Trophoblast cell (in vitro differentiated cells and primary cell): ENCODE measurements around the gene CAMK4.
A peak's percentile ranks its signal among the peaks of the same experiment; 100 is the strongest.

Source experiments
- DNase-seq, 2 donors: peaks; one replicate each; pipeline ENCODE4 v3.0.0-alpha.2; 2016
- H2AFZ ChIP-seq: 2 replicates; pipeline ENCODE4 v1.6.1; 2013; ENCODE audit warnings: low read length, moderate library complexity, mild to moderate bottlenecking; ENCODE audit not compliant: insufficient read depth, poor library complexity
- H2AK5ac ChIP-seq: 2 replicates; pipeline ENCODE4 v1.6.1; 2013; ENCODE audit warnings: mild to moderate bottlenecking, low read length
- H2BK120ac ChIP-seq: 2 replicates; pipeline ENCODE4 v1.6.1; 2013; ENCODE audit warnings: low read length, mild to moderate bottlenecking, moderate library complexity; ENCODE audit not compliant: insufficient read depth, poor library complexity
- H2BK12ac ChIP-seq: 2 replicates; pipeline ENCODE4 v1.6.1; 2013; ENCODE audit warnings: mild to moderate bottlenecking, low read length, moderate library complexity
- H2BK5ac ChIP-seq: 2 replicates; pipeline ENCODE4 v1.6.1; 2013; ENCODE audit warnings: low read length, low read depth, moderate library complexity, mild to moderate bottlenecking; ENCODE audit not compliant: poor library complexity
- H3K14ac ChIP-seq: 2 replicates; pipeline ENCODE4 v1.6.1; 2013; ENCODE audit warnings: mild to moderate bottlenecking, low read length
- H3K18ac ChIP-seq: 2 replicates; pipeline ENCODE4 v1.6.1; 2013; ENCODE audit warnings: mild to moderate bottlenecking, low read length
- H3K23ac ChIP-seq: 2 replicates; pipeline ENCODE4 v1.6.1; 2013; ENCODE audit warnings: low read length
- H3K27ac ChIP-seq: 2 replicates; pipeline ENCODE4 v1.5.1; 2013; ENCODE audit warnings: low read depth, mild to moderate bottlenecking, inconsistent platforms, low read length, moderate library complexity
- H3K27me3 ChIP-seq: 2 replicates; pipeline ENCODE4 v1.6.1; 2013; ENCODE audit warnings: inconsistent platforms, mild to moderate bottlenecking, low read length, moderate library complexity; ENCODE audit not compliant: insufficient read depth
- H3K36me3 ChIP-seq, 2 experiments: 1 replicate in 1 of 2; 2 replicates in 1 of 2; pipeline ENCODE4 v1.6.1; 2013; ENCODE audit warnings: low read length in 2 of 2, mild to moderate bottlenecking in 2 of 2, moderate library complexity in 1 of 2; ENCODE audit not compliant: insufficient read depth in 2 of 2, control insufficient read depth in 1 of 2
- H3K4ac ChIP-seq: 2 replicates; pipeline ENCODE4 v1.6.1; 2013; ENCODE audit warnings: low read depth, mild to moderate bottlenecking, low read length, moderate library complexity
- H3K4me1 ChIP-seq, 2 experiments: 1 replicate in 1 of 2; 2 replicates in 1 of 2; pipeline ENCODE4 v1.6.1; 2013; ENCODE audit warnings: low read length in 2 of 2, mild to moderate bottlenecking in 2 of 2, moderate library complexity in 1 of 2; ENCODE audit not compliant: insufficient read depth in 2 of 2, control insufficient read depth in 1 of 2
- H3K4me2 ChIP-seq: 2 replicates; pipeline ENCODE4 v1.6.1; 2013; ENCODE audit warnings: inconsistent platforms, mild to moderate bottlenecking, low read length, moderate library complexity
- H3K4me3 ChIP-seq: 2 replicates; pipeline ENCODE4 v1.5.1; 2013; ENCODE audit warnings: mild to moderate bottlenecking, low read depth, low read length, inconsistent platforms
- H3K79me1 ChIP-seq: one replicate; pipeline ENCODE4 v1.6.1; 2013; ENCODE audit warnings: low read length
- H3K79me2 ChIP-seq: 2 replicates; pipeline ENCODE4 v1.6.1; 2013; ENCODE audit warnings: low read length, mild to moderate bottlenecking; ENCODE audit not compliant: control insufficient read depth, insufficient read depth, poor library complexity
- H3K9ac ChIP-seq: 2 replicates; pipeline ENCODE4 v1.6.1; 2013; ENCODE audit warnings: mild to moderate bottlenecking, low read length
- H3K9me3 ChIP-seq: 2 replicates; pipeline ENCODE4 v1.6.1; 2013; ENCODE audit warnings: low read depth, mild to moderate bottlenecking, control low read depth, inconsistent platforms, low read length; ENCODE audit not compliant: insufficient read depth
- H4K12ac ChIP-seq: 2 replicates; pipeline ENCODE4 v1.6.1; 2013; ENCODE audit warnings: low read depth, mild to moderate bottlenecking, low read length, moderate library complexity
- H4K8ac ChIP-seq: 2 replicates; pipeline ENCODE4 v1.6.1; 2013; ENCODE audit warnings: low read depth, mild to moderate bottlenecking, low read length, moderate library complexity
- H4K91ac ChIP-seq: one replicate; pipeline ENCODE4 v1.6.1; 2013; ENCODE audit warnings: low read depth, mild to moderate bottlenecking, low read length, moderate library complexity
- WGBS: extraction: QIAGEN DNeasy Blood & Tissue Kit; methylation state at CpG from one replicate; pipeline ENCODE4 v1.1.7; 2013; ENCODE audit warnings: missing lambda C conversion rate; ENCODE audit not compliant: insufficient read length, insufficient coverage; ENCODE audit errors: extremely low coverage; 5-methylcytosine and 5-hydroxymethylcytosine counted together

Gene CAMK4

DNA sequence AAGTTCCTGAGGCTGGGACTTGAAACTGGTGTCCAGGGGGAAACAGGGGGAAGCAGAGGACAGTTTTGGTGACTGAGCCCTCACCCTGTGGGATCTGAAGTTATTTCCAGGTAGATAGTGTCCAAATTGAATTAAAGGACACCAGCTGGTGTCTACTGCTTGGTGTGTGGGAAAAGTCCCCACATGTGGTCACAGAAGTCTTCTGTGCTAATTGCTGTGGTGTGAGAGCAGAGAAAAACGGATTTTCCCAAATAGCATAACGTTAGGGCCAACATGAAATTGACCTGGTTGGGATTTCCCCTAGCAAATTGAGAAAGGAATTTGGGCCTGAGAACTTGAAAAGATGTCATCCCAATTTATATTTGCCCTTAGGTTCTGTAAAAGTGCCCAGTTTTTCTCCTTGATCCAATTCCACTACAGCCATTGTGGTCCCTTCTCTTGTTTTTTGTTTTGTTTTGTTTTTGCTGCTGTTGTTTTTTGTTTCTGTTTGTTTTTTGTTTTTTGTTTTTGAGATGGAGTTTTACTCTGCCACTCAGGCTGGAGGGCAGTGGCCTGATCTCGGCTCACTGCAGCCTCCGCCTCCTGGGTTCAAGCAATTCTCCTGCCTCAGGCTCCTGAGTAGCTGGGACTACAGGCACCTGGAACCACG, 293.8 kb downstream of the CAMK4 start:
- Histone ChIP-seq H2AK5ac (no peak overlapping the region), H3K18ac (no peak overlapping the region), H3K4me2 (no peak overlapping the region), H2BK120ac (no peak overlapping the region), H3K23ac (no peak overlapping the region), H4K91ac (peak overlapping the region; percentile 14), H3K4me3 (no peak overlapping the region), H4K8ac (no peak overlapping the region), H4K12ac (no peak overlapping the region), H3K27ac (no peak overlapping the region), H2BK5ac (no peak overlapping the region), H3K9ac (no peak overlapping the region), H3K4ac (no peak overlapping the region), H3K27me3 (no peaks in the 10 kb centered on the region), H2BK12ac (peak overlapping the region; percentile 49), H3K79me1 (peaks cover 2% of the 10 kb centered on the region), H2AFZ (no peak overlapping the region), H3K36me3 (peaks cover 0 to 3% of the 10 kb centered on the region in 2 experiments), H3K79me2 (peaks cover under 1% of the 10 kb centered on the region), H3K9me3 (no peaks in the 10 kb centered on the region), H3K14ac (no peak overlapping the region), H3K4me1 (peaks cover 3 to 4% of the 10 kb centered on the region in 2 experiments)
- no peak for DNase-seq
- no CpG with 5 or more reads among the region's 5 CpGs for WGBS

DNA sequence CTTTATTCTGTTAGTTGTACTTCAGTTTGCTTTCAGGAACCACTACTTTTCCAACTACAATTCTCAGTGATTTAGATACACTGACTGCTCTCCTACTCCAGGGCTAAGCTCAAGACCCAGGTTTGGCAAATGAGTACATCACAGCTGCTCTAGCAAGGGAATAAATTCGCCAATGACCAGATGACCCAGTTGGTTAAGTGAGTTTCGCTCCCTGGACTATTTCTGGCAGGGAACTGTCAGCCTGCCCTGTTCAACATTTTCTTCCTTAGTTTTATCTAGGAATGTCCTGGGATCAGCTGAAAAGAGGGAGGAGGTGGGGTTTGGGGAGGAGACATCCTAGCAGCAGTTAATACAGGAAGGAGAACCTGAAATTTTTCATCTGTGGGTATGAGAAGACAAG, 294.6 kb downstream of the CAMK4 start:
- H3K4me3 ChIP-seq, result no peak overlapping the region
- no peak overlapping the region for H4K12ac ChIP-seq
- no CpG with 5 or more reads among the region's 2 CpGs for WGBS
- H2AK5ac ChIP-seq, result no peak overlapping the region
- H3K14ac ChIP-seq, result no peak overlapping the region
- H3K27me3 ChIP-seq, result no peaks in the 10 kb centered on the region
- no peak overlapping the region for H3K4ac ChIP-seq
- no peak for DNase-seq
- H3K36me3 ChIP-seq, result peaks cover 0 to 3% of the 10 kb centered on the region in 2 experiments
- no peak overlapping the region for H3K18ac ChIP-seq
- H3K4me2 ChIP-seq, result no peak overlapping the region
- H2BK12ac ChIP-seq, result no peak overlapping the region
- no peak overlapping the region for H2AFZ ChIP-seq
- no peak overlapping the region for H4K91ac ChIP-seq
- H3K79me2 ChIP-seq, result no peaks in the 10 kb centered on the region
- H3K79me1 ChIP-seq, result no peaks in the 10 kb centered on the region
- H4K8ac ChIP-seq, result no peak overlapping the region
- H3K23ac ChIP-seq, result no peak overlapping the region
- H2BK120ac ChIP-seq, result no peak overlapping the region
- H3K27ac ChIP-seq, result no peak overlapping the region
- H3K4me1 ChIP-seq, result peaks cover 0 to 4% of the 10 kb centered on the region in 2 experiments
- H3K9ac ChIP-seq, result no peak overlapping the region
- H3K9me3 ChIP-seq, result no peaks in the 10 kb centered on the region
- H2BK5ac ChIP-seq, result no peak overlapping the region

DNA sequence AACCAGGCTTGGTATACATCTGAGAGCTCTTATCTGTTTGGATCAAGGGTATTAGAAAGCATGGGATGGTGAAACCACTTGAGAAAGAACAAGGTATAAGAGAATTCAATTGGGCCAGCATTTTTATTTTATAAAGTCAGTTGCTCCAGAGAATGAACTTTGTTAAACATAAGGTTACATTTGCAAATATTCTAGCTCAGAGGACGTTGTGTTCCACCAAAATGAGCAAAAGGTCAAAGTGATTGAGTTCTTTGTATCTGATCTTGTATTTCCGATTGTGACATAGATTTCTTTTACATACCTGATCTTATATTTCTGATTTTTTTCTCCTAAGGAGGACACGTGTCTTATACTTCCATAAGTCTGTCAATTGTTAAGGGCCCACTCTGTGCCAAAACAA, 296.7 kb downstream of the CAMK4 start:
- no peak for DNase-seq
- H3K79me1 ChIP-seq, result no peaks in the 10 kb centered on the region
- H3K36me3 ChIP-seq, result peaks cover 0 to 3% of the 10 kb centered on the region in 2 experiments
- no peak overlapping the region for H3K23ac ChIP-seq
- H2BK5ac ChIP-seq, result no peak overlapping the region
- no peaks in the 10 kb centered on the region for H3K79me2 ChIP-seq
- no peak overlapping the region for H3K9ac ChIP-seq
- no peak overlapping the region for H2AK5ac ChIP-seq
- no peaks in the 10 kb centered on the region for H3K27me3 ChIP-seq
- H4K12ac ChIP-seq, result no peak overlapping the region
- no peak overlapping the region for H3K14ac ChIP-seq
- H3K18ac ChIP-seq, result no peak overlapping the region
- no peak overlapping the region for H2BK120ac ChIP-seq
- no peaks in the 10 kb centered on the region for H3K9me3 ChIP-seq
- H3K4me3 ChIP-seq, result no peak overlapping the region
- H2BK12ac ChIP-seq, result no peak overlapping the region
- no peak overlapping the region for H3K4ac ChIP-seq
- no peak overlapping the region for H4K91ac ChIP-seq
- no peak overlapping the region for H2AFZ ChIP-seq
- H3K4me1 ChIP-seq, result peaks cover 0 to 4% of the 10 kb centered on the region in 2 experiments
- H4K8ac ChIP-seq, result no peak overlapping the region
- WGBS, result no CpG with 5 or more reads among the region's 3 CpGs
- no peak overlapping the region for H3K4me2 ChIP-seq
- no peak overlapping the region for H3K27ac ChIP-seq

DNA sequence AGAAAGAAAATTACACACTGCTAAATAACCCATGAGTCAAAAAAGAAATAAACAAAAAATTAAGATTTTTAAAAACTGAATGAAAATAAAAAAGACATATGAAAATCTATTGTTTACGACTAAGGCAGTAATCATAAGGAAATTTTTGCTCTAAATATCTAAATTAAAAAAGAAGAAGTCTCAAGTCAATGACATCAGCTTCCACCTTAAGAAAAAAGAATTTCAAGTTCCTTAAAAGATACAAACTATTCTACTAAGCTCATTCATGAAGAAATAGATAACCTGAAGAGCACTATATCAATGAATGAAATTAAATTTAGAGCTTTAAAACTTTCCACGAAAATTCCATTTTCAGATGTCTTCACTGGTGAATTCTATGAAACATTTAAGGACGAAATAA, 303.9 kb downstream of the CAMK4 start:
- H3K4me1 ChIP-seq, result peaks cover 0 to 2% of the 10 kb centered on the region in 2 experiments

More for the DNA sequence above, 303.9 kb downstream of the CAMK4 start:
- Histone ChIP-seq H4K8ac (no peak overlapping the region), H4K12ac (no peak overlapping the region), H2AFZ (no peak overlapping the region), H2AK5ac (no peak overlapping the region), H3K14ac (no peak overlapping the region), H3K79me2 (no peaks in the 10 kb centered on the region), H3K27me3 (no peaks in the 10 kb centered on the region), H3K9me3 (peaks cover 1% of the 10 kb centered on the region), H3K4ac (no peak overlapping the region), H3K36me3 (no peaks in the 10 kb centered on the region), H3K4me3 (no peak overlapping the region), H3K27ac (no peak overlapping the region), H2BK12ac (no peak overlapping the region), H3K23ac (no peak overlapping the region), H3K4me2 (no peak overlapping the region), H3K9ac (no peak overlapping the region), H2BK120ac (no peak overlapping the region), H2BK5ac (no peak overlapping the region), H4K91ac (no peak overlapping the region), H3K79me1 (no peaks in the 10 kb centered on the region), H3K18ac (no peak overlapping the region)
- WGBS, result no CpG with 5 or more reads among the region's 3 CpGs
- no peak for DNase-seq
